ENCODE measurements around the gene TRPC3.
"Not testable (repeated sequence)": the region's sequence is repeated elsewhere in the genome, so short reads cannot be mapped to it uniquely, and the experiment has no call there.

Gene TRPC3

GRCh38 chr4:121946644-121947043, 5.2 kb downstream of the TRPC3 start:
- no peak for DNase-seq (ENCODE audit: low read depth)

DNA sequence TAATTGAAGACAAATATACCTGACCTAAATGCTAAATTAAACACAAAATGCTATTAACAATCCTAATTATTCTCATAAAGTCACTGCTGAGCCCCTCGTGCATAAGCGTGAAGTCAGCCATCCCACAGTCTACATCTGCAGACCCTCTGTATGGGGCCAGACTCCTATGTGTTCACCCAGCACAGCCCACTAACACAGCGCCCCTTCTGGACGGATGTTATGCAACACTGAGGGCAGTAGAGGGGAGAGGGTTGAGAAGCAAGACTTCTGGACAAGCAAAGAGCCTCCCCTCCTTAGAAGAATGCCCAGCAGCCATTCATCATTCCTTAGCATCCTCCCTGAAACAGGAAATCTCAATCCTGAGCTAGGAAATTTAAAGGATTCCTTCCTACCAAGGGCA, 7.9 kb downstream of the TRPC3 start:
- DNase-seq (ENCODE audit: low read depth): no peak

GRCh38 chr4:121939690-121940089, 12.2 kb downstream of the TRPC3 start:
- DNase-seq (ENCODE audit: low read depth): no peak

GRCh38 chr4:121938282-121939092, 13.4 kb downstream of the TRPC3 start:
- DNase-seq (ENCODE audit: low read depth): no peak

- DNase-seq (ENCODE audit: low read depth): no peak
Measured at GRCh38 chr4:121936101-121936500, 15.8 kb downstream of the TRPC3 start.

DNA sequence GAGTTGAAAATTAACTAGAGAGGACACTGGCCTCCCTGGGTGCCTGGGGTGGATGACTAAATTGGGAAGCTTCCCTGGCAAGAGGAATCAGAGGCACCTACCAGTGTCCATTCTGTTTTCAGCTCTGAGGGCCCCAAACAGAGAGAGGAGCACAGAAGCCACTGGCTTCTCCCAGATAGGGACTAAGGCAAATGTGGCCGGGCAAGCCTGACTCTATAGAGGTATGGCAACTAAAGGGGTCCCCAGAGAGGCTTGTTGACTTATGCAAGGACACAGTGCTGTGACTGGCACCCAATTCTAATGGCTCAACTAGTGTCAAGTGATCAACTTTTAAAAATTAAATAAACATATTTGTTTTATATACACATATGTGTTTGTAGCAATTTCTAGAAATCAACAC, 17.2 kb downstream of the TRPC3 start:
- DNase-seq (ENCODE audit: low read depth): no peak

GRCh38 chr4:121932212-121932974, 19.5 kb downstream of the TRPC3 start:
- DNase-seq (ENCODE audit: low read depth): no peak

DNA sequence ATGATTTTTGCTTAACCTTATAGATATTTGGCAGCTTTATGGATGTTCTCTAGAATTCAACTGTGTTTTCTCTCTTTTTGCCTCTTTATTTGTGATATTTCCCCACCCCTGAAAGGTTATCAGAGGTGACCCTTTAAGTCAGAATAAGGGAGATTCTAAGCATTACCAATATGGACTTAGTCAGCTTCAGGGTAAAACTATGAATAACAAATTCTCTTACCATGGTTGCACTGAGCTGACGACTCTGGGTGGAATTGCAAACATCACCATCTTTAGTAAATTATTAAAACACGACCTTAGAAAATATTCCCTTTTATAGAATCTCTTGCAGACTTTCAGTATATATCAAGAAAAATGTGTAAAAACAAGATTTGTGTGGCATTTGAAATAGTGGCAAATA, 21.6 kb downstream of the TRPC3 start:
- DNase-seq (ENCODE audit: low read depth): no peak

GRCh38 chr4:121927948-121928347, 23.9 kb downstream of the TRPC3 start:
- DNase-seq (ENCODE audit: low read depth): no peak

- DNase-seq (ENCODE audit: low read depth): not testable (repeated sequence)
Measured at GRCh38 chr4:121926490-121926889, 25.4 kb downstream of the TRPC3 start.

DNA sequence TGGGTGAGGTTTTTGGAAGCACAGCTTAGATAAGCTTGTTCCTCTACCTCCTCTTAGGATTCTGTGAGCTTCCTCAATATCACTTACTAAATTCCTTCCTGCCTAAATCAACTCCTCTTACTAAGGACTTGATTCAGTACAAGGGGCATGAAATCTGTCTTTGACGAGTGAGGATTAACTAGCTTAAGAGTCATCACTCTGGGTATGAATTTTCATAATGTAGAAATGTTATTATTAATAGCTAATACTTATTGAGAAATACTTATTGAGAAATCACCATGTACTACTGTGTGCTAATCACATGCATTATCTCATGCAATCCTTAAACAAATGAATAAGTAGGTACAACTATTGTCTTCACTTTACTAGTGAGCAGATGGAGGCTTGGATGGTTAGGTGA, 28.6 kb downstream of the TRPC3 start:
- no peak for DNase-seq (ENCODE audit: low read depth)

- no peak for DNase-seq (ENCODE audit: low read depth)
Measured at GRCh38 chr4:121913667-121914066, 38.2 kb downstream of the TRPC3 start.

- no peak for DNase-seq (ENCODE audit: low read depth)
Measured at GRCh38 chr4:121908346-121908745, 43.5 kb downstream of the TRPC3 start.

GRCh38 chr4:121900132-121900983, 51.5 kb downstream of the TRPC3 start:
- peak; percentile 17 for DNase-seq (ENCODE audit: low read depth)

DNA sequence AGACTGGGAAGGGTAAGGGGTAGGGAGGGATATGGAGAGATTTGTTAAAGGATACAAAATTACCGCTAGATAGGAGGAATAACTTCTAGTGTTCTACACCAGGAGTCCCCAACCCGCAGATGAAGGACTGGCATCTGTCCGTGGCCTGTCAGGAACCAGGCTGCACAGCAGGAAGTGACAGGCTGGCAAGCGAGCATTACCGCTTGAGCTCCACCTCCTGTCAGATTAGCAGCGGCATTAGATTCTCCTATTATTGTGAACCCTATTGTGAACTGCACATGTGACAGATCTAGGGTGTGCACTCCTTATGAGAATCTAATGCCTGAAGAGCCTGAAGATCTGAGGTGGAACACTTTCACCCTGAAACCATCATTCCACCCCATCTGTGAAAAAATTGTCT, 53.7 kb downstream of the TRPC3 start:
- no peak for DNase-seq (ENCODE audit: low read depth)

DNA sequence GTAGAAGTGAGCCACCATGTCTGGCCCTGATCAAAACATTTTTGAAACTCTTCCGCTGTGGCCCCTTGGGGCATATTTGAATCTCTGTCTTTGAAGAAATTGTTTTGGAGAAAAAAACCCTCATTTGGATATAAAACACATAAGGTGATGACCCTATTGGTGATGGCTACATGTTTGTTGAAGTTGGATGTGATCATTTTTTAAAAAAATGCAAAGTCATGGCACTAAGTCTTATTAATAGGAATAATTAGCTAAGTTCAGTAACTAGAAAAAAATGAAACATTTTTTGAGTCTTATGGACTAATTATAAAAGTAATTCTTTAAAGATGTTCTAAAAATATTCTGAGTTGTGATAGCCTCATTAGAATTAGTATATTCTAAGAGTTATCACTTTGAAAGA, 63.7 kb downstream of the TRPC3 start:
- DNase-seq (ENCODE audit: low read depth): no peak

GRCh38 chr4:121885115-121885514, 66.7 kb downstream of the TRPC3 start:
- no peak for DNase-seq (ENCODE audit: low read depth)

DNA sequence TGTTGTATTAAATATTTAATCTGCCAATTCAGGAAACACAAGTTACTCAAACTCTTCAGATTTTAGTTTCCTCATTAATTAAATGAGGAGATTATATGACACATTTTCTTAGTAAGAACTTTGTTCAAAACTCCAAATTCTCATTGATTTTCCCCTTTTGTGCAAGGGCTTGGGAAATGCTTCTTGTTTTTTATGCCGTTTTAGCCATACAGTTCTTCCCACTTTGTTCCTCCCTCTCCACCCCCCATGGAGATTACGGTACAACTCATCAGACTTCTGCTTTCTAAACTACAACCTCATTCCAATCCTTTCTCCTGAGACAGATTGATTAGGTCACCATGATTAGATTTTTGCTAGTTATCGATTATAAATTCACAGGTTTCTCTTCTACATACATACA, 70.7 kb downstream of the TRPC3 start:
- DNase-seq (ENCODE audit: low read depth): no peak

DNA sequence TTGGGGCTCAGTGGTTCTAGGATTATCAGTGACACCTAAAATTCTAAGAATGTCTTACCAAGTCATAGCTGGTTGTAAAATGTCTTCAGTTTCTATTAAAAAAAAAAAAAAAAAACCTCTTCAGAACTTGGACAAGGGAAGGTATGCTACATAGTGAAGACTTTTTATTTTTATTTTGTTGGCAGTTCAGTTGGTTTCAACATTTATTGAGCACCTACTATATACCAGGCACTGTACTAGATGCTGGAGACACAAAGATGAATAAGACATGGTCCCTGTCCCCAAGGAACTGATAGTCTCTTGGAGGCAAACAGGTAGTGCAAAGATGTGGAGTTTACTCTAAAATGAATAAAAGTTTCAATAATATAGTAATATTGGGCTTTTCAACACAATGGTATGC, 72.7 kb downstream of the TRPC3 start:
- no peak for DNase-seq (ENCODE audit: low read depth)

- no peak for DNase-seq (ENCODE audit: low read depth)
Measured at GRCh38 chr4:121877041-121877773, 74.7 kb downstream of the TRPC3 start.

DNA sequence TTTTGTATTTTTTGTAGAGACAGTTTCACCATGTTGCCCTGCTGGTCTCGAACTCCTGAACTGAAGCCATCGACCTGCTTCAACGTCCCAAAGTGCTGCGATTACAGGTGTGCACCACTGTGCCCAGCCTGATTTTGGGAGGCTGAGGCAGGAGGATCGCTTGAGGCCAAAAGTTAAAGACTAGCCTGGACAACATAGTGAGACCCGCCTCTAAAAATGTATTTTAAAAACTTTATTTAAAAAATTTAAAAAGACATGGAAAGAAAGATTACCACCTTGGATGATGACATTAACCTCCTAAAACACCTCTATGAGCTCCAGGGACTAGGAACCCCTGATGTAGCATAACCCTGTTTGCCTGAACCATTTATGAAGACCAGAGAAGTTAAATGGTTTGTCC, 75.8 kb downstream of the TRPC3 start:
- no peak for DNase-seq (ENCODE audit: low read depth)

GRCh38 chr4:121875652-121876051, 76.2 kb downstream of the TRPC3 start:
- DNase-seq (ENCODE audit: low read depth): no peak

Data from non-pigmented ciliary epithelial cell (primary cell).